GM19467 (cell line): ENCODE data around the gene HIRIP3.

Source experiments
- ATAC-seq: cut with Tn5 transposase; IDR thresholded peaks from one replicate; pipeline ENCODE4 v1.9.1; 2021; ENCODE audit warnings: mild to moderate bottlenecking, moderate library complexity; ENCODE audit not compliant: unreplicated experiment

HIRIP3 gene

GRCh38 chr16:29984137-29984763 lies 11.2 kb downstream of the HIRIP3 start:
- no peak for ATAC-seq

- ATAC-seq, result no peak
These were observed 11.8 kb downstream of the HIRIP3 start for GRCh38 chr16:29983420-29984136.

- no peak for ATAC-seq
These were observed 12.6 kb downstream of the HIRIP3 start for GRCh38 chr16:29982560-29983419.

- no peak for ATAC-seq
These were observed 16.7 kb downstream of the HIRIP3 start for GRCh38 chr16:29978564-29979270.

GRCh38 chr16:29978081-29978480 lies 17.3 kb downstream of the HIRIP3 start:
- no peak for ATAC-seq

- no peak for ATAC-seq
These were observed 18.2 kb downstream of the HIRIP3 start for GRCh38 chr16:29977063-29977825.

- no peak for ATAC-seq
These were observed 19.5 kb downstream of the HIRIP3 start for GRCh38 chr16:29975811-29976511.

GRCh38 chr16:29975134-29975538 lies 20.3 kb downstream of the HIRIP3 start:
- no peak for ATAC-seq

- ATAC-seq, result no peak
These were observed 20.9 kb downstream of the HIRIP3 start for GRCh38 chr16:29974291-29975133.

- ATAC-seq, result peak; percentile 95
These were observed 21.8 kb downstream of the HIRIP3 start, which contains the start of gene TAOK2 for GRCh38 chr16:29973384-29974246. TAOK2 (plus strand) TSS chr16:29973868; CDS start chr16:29977773, 3,905 bp downstream.

- no peak for ATAC-seq
These were observed 22.4 kb downstream of the HIRIP3 start for GRCh38 chr16:29972992-29973383.

GRCh38 chr16:29972500-29972899 lies 22.9 kb downstream of the HIRIP3 start:
- ATAC-seq, result no peak

- no peak for ATAC-seq
These were observed 24.1 kb downstream of the HIRIP3 start for GRCh38 chr16:29971304-29971703.

- ATAC-seq, result no peak
These were observed 27.2 kb downstream of the HIRIP3 start for GRCh38 chr16:29968205-29968604.

GRCh38 chr16:29963021-29963743 lies 32.2 kb downstream of the HIRIP3 start:
- ATAC-seq, result no peak

GRCh38 chr16:29962344-29962994 lies 32.9 kb downstream of the HIRIP3 start:
- ATAC-seq, result no peak
